Mesenchymal stem cell (in vitro differentiated cells and primary cell): Measurements from ENCODE around the gene DEGS2.

Experiments used
- DNase-seq: peaks from one replicate; pipeline ENCODE4 v3.0.0-alpha.2; 2013
- H2AFZ ChIP-seq: one replicate; pipeline ENCODE4 v1.6.1; 2013; ENCODE audit warnings: low read depth, mild to moderate bottlenecking, control low read depth, inconsistent platforms, low read length, moderate library complexity
- H2AK5ac ChIP-seq: 2 replicates; pipeline ENCODE4 v1.6.1; 2013; ENCODE audit warnings: low read length, moderate library complexity, mild to moderate bottlenecking, inconsistent platforms; ENCODE audit not compliant: severe bottlenecking
- H2BK120ac ChIP-seq: one replicate; pipeline ENCODE4 v1.6.1; 2013; ENCODE audit warnings: low read depth, mild to moderate bottlenecking, inconsistent platforms, low read length, moderate library complexity
- H2BK12ac ChIP-seq, 2 experiments: one replicate each; pipeline ENCODE4 v1.6.1; 2013; ENCODE audit warnings: inconsistent platforms in 2 of 2, low read length in 2 of 2, mild to moderate bottlenecking in 2 of 2, moderate library complexity in 2 of 2, control low read depth in 1 of 2
- H2BK15ac ChIP-seq: one replicate; pipeline ENCODE4 v1.6.1; 2013; ENCODE audit warnings: mild to moderate bottlenecking, low read depth, inconsistent platforms; ENCODE audit not compliant: poor library complexity, severe bottlenecking
- H2BK5ac ChIP-seq: 2 replicates; pipeline ENCODE4 v1.6.1; 2013; ENCODE audit warnings: low read depth, mild to moderate bottlenecking, low read length, control low read depth, inconsistent platforms; ENCODE audit not compliant: poor library complexity, severe bottlenecking
- H3K14ac ChIP-seq, 2 experiments: one replicate each; pipeline ENCODE4 v1.6.1; 2013; ENCODE audit warnings: inconsistent platforms in 2 of 2, low read length in 2 of 2, control low read depth in 1 of 2, mild to moderate bottlenecking in 1 of 2, moderate library complexity in 1 of 2
- H3K18ac ChIP-seq, 2 experiments: one replicate each; pipeline ENCODE4 v1.6.1; 2013; ENCODE audit warnings: inconsistent platforms in 2 of 2, low read length in 2 of 2, control low read depth in 1 of 2, low read depth in 1 of 2, mild to moderate bottlenecking in 1 of 2
- H3K23ac ChIP-seq, 2 experiments: one replicate each; pipeline ENCODE4 v1.6.1; 2013; ENCODE audit warnings: inconsistent platforms in 2 of 2, low read length in 2 of 2, mild to moderate bottlenecking in 2 of 2, moderate library complexity in 2 of 2, control low read depth in 1 of 2
- H3K27ac ChIP-seq: 2 replicates; pipeline ENCODE4 v1.5.1; 2013; ENCODE audit warnings: mild to moderate bottlenecking, moderate library complexity, low read length, control low read depth, inconsistent platforms; ENCODE audit not compliant: poor library complexity, severe bottlenecking
- H3K27me3 ChIP-seq, 2 experiments: 2 replicates each; pipeline versions ENCODE4 v1.6.1 to v1.7.0; 2013; ENCODE audit warnings: low read length in 2 of 2, mild to moderate bottlenecking in 2 of 2, moderate library complexity in 2 of 2, control low read depth in 1 of 2, inconsistent platforms in 1 of 2; ENCODE audit not compliant: control insufficient read depth in 1 of 2, insufficient read depth in 1 of 2
- H3K36me3 ChIP-seq, 2 experiments: 2 replicates each; pipeline versions ENCODE4 v1.6.1 to v1.7.0; 2013; ENCODE audit warnings: low read length in 2 of 2, control low read depth in 1 of 2, inconsistent platforms in 1 of 2, low read depth in 1 of 2, mild to moderate bottlenecking in 1 of 2; ENCODE audit not compliant: insufficient read depth in 2 of 2, control insufficient read depth in 1 of 2
- H3K4ac ChIP-seq, 2 experiments: one replicate each; pipeline ENCODE4 v1.6.1; 2013; ENCODE audit warnings: inconsistent platforms in 2 of 2, low read length in 2 of 2, mild to moderate bottlenecking in 2 of 2, moderate library complexity in 2 of 2, control low read depth in 1 of 2, low read depth in 1 of 2
- H3K4me1 ChIP-seq: 2 replicates; pipeline ENCODE4 v1.6.1; 2013; ENCODE audit warnings: low read depth, low read length, control low read depth; ENCODE audit not compliant: control insufficient read depth, insufficient read depth
- H3K4me2 ChIP-seq: 2 replicates; pipeline ENCODE4 v1.6.1; 2013; ENCODE audit warnings: low read length, mild to moderate bottlenecking, inconsistent platforms; ENCODE audit not compliant: poor library complexity, severe bottlenecking
- H3K4me3 ChIP-seq, 2 experiments: 2 replicates each; pipeline versions ENCODE4 v1.5.1 to v1.7.0; 2013; ENCODE audit warnings: low read length in 2 of 2, mild to moderate bottlenecking in 2 of 2, control low read depth in 1 of 2, low read depth in 1 of 2; ENCODE audit not compliant: insufficient read depth in 1 of 2
- H3K79me1 ChIP-seq: replicated peaks from 2 replicates; pipeline ENCODE4 v1.6.1; 2013; ENCODE audit warnings: mild to moderate bottlenecking, control low read depth, low read length, inconsistent platforms; ENCODE audit not compliant: poor library complexity, severe bottlenecking
- H3K9ac ChIP-seq: 2 replicates; pipeline ENCODE4 v1.7.0; 2013; ENCODE audit warnings: mild to moderate bottlenecking, low read length, moderate library complexity
- H3K9me3 ChIP-seq: 2 replicates; pipeline ENCODE4 v1.7.0; 2013; ENCODE audit warnings: mild to moderate bottlenecking, low read length; ENCODE audit not compliant: control insufficient read depth
- H4K8ac ChIP-seq: one replicate; pipeline ENCODE4 v1.6.1; 2013; ENCODE audit warnings: inconsistent platforms, mild to moderate bottlenecking, low read length, moderate library complexity
- H4K91ac ChIP-seq: one replicate; pipeline ENCODE4 v1.6.1; 2013; ENCODE audit warnings: mild to moderate bottlenecking, low read length, inconsistent platforms
- WGBS: methylation state at CpG from one replicate; pipeline ENCODE4 v1.1.7; 2013; ENCODE audit warnings: mixed read lengths; 5-methylcytosine and 5-hydroxymethylcytosine counted together

Gene DEGS2

GRCh38 chr14:100143523-100143922 is 15.9 kb downstream of the DEGS2 start:
- no peak overlapping the region for H3K14ac ChIP-seq
- no peak overlapping the region for H3K4ac ChIP-seq
- H3K79me1 ChIP-seq = no peaks in the 10 kb centered on the region
- H3K4me3 ChIP-seq = no peak overlapping the region
- H2BK5ac ChIP-seq = no peak overlapping the region
- no peak overlapping the region for H2BK120ac ChIP-seq
- no peak overlapping the region for H3K23ac ChIP-seq
- H3K27me3 ChIP-seq = peaks cover 0 to 2% of the 10 kb centered on the region in 2 experiments
- no peak overlapping the region for H4K8ac ChIP-seq
- no peak overlapping the region for H3K18ac ChIP-seq
- no peak overlapping the region for H2AFZ ChIP-seq
- H2BK15ac ChIP-seq = no peak overlapping the region
- H3K4me1 ChIP-seq = peaks cover 8% of the 10 kb centered on the region
- no peak for DNase-seq
- peaks cover 10 to 56% of the 10 kb centered on the region in 2 experiments for H3K36me3 ChIP-seq
- no peak overlapping the region for H3K4me2 ChIP-seq
- H2AK5ac ChIP-seq = no peak overlapping the region
- no peak overlapping the region for H3K27ac ChIP-seq
- 96% methylated on average over 18 of the region's 18 CpGs for WGBS
- H3K9me3 ChIP-seq = no peaks in the 10 kb centered on the region
- no peak overlapping the region for H3K9ac ChIP-seq
- no peak overlapping the region for H4K91ac ChIP-seq
- no peak overlapping the region for H2BK12ac ChIP-seq

DNA sequence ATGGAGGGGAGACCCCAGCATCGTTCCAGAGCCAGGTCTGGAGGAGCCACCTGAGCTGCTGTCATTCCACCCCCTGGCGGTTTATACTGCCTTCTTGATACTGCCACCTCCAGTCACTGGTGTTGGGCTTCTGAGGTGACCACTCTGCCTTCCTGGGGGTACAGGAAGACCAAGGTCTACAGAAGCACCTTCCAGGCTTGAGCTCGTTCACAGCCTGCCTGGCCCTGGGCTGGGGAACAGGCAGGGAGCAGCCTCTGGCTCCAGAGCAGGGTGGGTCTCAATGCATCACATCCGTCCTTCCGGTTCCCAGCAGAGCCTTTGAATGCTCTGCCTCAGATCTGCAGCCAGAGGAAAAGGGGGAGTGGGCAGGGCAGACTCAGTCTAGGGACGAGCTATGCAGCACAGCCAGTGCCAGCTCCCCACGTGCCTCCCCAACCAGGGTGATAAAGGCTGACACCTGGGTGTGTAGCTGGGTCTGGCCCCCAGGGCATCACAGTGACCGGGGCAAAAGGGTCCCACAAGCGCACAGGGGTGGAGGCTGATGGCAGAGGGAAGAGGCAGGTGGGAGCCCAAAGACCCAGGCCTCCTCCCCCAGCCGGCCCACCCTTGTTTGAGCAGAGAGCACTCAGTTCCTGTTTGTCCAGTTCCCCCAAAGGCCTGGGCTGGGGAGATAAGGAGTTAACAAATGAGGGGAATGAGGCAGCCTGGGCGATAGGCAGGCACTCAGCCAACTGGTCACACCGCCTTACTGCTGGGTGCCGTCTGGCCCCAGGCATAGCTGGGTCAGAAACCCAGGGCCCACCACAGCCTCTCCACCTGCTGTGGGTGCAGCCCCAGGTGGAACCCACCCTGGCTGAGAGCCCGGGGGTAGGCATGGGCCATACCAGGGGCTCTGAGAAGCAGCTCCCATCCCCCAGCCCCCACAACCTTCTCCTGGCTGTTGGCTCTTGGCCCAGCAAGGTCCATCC is 17.1 kb downstream of the DEGS2 start:
- Histone ChIP-seq H3K4me3 (no peak overlapping the region), H3K9me3 (no peaks in the 10 kb centered on the region), H2AK5ac (no peak overlapping the region), H2BK5ac (no peak overlapping the region), H3K4me2 (no peak overlapping the region), H2BK12ac (no peak overlapping the region), H4K91ac (no peak overlapping the region), H2BK120ac (no peak overlapping the region), H3K18ac (no peak overlapping the region), H2BK15ac (no peak overlapping the region), H3K4ac (no peak overlapping the region), H3K27me3 (no peaks in the 10 kb centered on the region), H3K4me1 (peaks cover 8% of the 10 kb centered on the region), H3K14ac (no peak overlapping the region), H3K9ac (no peak overlapping the region), H4K8ac (no peak overlapping the region), H3K79me1 (no peaks in the 10 kb centered on the region), H3K23ac (no peak overlapping the region), H2AFZ (no peak overlapping the region), H3K27ac (no peak overlapping the region), H3K36me3 (peaks cover 15 to 66% of the 10 kb centered on the region in 2 experiments)
- no peak for DNase-seq
- WGBS = 87% methylated on average over 13 of the region's 14 CpGs

GRCh38 chr14:100141098-100141497 is 18.3 kb downstream of the DEGS2 start:
- Histone ChIP-seq H3K4me2 (no peak overlapping the region), H3K79me1 (no peaks in the 10 kb centered on the region), H3K4me3 (no peak overlapping the region), H2AFZ (no peak overlapping the region), H4K91ac (no peak overlapping the region), H3K9me3 (no peaks in the 10 kb centered on the region), H3K27ac (no peak overlapping the region), H2AK5ac (no peak overlapping the region), H3K18ac (no peak overlapping the region), H2BK12ac (no peak overlapping the region), H2BK15ac (no peak overlapping the region), H3K27me3 (no peaks in the 10 kb centered on the region), H2BK5ac (no peak overlapping the region), H2BK120ac (no peak overlapping the region), H3K36me3 (peaks cover 18 to 73% of the 10 kb centered on the region in 2 experiments), H4K8ac (no peak overlapping the region), H3K4ac (no peak overlapping the region), H3K9ac (no peak overlapping the region), H3K14ac (peak overlapping the region in 1 of 2 experiments; percentile 41), H3K4me1 (peaks cover 8% of the 10 kb centered on the region), H3K23ac (no peak overlapping the region)
- 95% methylated on average over 7 of the region's 7 CpGs for WGBS
- no peak for DNase-seq

DNA sequence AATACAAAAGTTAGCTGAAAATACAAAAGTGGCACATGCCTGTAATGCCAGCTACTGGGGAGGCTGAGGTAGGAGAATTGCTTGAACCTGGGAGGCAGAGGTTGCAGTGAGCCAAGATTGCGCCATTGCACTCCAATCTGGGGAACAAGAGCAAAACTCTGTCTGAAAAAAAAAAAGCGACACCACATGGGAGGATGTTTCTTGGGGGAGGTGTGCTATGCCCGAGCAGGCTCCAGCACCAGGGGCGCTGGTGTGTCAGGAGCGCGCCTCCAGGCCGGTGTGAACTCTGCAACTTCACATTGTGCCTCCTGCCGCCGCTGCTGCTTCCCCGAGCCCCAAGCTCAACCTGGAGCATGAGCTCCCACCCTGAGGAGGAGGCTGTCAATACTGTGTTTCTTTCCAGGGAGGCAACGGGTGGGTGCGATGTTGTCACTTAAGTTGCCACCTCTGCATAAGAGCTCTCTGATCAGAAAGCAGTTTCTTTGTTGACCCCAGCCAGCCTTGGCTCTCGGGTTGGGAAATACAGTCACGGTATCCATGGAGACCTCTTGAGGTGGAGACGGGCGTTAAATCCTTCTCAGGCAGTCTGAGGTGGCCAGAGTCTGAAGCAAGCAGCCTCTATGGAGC is 18.9 kb downstream of the DEGS2 start:
- no peak overlapping the region for H3K4me3 ChIP-seq
- H3K4me1 ChIP-seq = peaks cover 8% of the 10 kb centered on the region
- no peaks in the 10 kb centered on the region for H3K79me1 ChIP-seq
- H3K23ac ChIP-seq = no peak overlapping the region
- H2AK5ac ChIP-seq = no peak overlapping the region
- H3K36me3 ChIP-seq = peaks cover 18 to 74% of the 10 kb centered on the region in 2 experiments
- no peak overlapping the region for H3K27ac ChIP-seq
- no peaks in the 10 kb centered on the region for H3K9me3 ChIP-seq
- H3K27me3 ChIP-seq = no peaks in the 10 kb centered on the region
- H2BK5ac ChIP-seq = no peak overlapping the region
- H3K14ac ChIP-seq = no peak overlapping the region
- H4K8ac ChIP-seq = no peak overlapping the region
- H3K4me2 ChIP-seq = no peak overlapping the region
- no peak overlapping the region for H2BK120ac ChIP-seq
- H2BK15ac ChIP-seq = no peak overlapping the region
- H3K9ac ChIP-seq = no peak overlapping the region
- H4K91ac ChIP-seq = no peak overlapping the region
- peak; percentile 29 for DNase-seq
- WGBS = 56% methylated on average over 16 of the region's 16 CpGs
- no peak overlapping the region for H3K4ac ChIP-seq
- no peak overlapping the region for H3K18ac ChIP-seq
- no peak overlapping the region for H2BK12ac ChIP-seq
- no peak overlapping the region for H2AFZ ChIP-seq
